Glomerular endothelial cell (primary cell): ENCODE data around the gene SRP54. TPM values are rescaled to one million over a fixed set of nuclear protein-coding genes. Genes with fewer than 3 reads are reported as not detected.
"Not testable (repeated sequence)": the region's sequence is repeated elsewhere in the genome, so short reads cannot be mapped to it uniquely, and the experiment has no call there.

ENCODE experiments used
- DNase-seq: peaks from one replicate; pipeline ENCODE4 v3.0.0-alpha.2; 2011; ENCODE audit warnings: low read depth, low spot score; ENCODE audit errors: extremely low read depth
- total RNA-seq: library from RNA; depleted of rRNA; stranded (reverse); fragments of >200 nt; gene quantifications from 2 replicates; pipeline ENCODE4 v1.2.3, GENCODE V29; 2015

SRP54 gene
- 58.7 and 68.2 TPM in 2 replicates for total RNA-seq

DNA sequence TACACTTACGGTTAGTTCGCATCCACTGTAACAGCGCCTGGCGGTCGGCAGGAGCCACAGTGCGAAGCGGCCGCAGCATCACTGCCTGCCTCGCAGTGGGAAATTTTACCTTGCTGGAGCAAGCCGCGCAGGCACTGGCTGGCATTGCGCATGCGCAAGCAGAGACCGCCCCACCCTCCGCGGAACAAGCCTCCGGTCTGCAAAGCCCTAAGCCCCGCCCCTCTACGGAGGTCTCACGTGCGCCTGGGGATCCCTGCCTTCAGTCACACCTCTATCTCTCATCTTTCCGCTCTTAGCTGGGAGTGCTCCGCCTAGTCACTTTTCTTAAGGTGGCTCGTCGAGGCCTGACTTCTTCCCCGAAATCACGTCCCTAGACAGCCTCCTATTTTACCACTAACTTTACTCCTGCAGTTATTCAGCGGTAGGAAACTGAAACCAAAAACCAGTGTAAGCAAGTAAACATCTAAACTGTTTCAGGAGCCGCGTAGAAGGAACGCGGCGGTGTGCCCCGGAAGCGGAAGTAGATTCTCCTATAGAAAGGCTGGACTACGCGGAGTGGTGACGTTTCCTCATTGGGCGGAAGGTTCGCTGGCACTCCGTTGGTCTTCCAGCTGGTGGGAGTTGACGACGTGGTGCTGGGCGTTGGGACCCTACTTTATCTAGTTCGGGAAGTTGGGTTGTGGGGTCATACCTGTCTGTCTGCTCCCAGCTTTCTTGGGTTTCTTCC is at the start of gene SRP54:
Gene SRP54 (plus strand): TSS at position 572 of the 727 bp plus-strand sequence. CDS start 13,718 bp downstream, outside the sequence.
- peak; percentile 81 for DNase-seq

GRCh38 chr14:34933301-34933700 is 49.5 kb upstream of the SRP54 start:
- no peak for DNase-seq

DNA sequence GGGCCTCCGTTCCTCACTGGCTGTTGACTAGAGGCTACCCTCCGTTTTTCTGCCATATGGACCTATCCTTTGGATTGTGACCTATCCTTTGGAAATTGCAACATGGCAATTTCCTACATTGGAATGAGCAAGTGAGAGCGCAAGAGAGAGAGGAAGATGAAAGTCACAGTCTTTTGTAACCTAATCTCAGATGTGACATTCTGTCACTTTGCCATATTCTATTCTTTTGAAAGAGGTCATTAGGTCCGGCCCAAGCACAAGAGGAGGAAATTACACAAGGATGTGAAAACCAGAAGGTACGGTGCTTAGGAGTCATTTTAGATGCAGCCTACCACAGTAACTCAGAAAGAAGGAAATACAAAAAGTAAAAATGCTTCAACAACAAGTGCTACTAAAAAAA is 47.3 kb upstream of the SRP54 start:
- DNase-seq = no peak

GRCh38 chr14:34937442-34937841 is 45.4 kb upstream of the SRP54 start:
- DNase-seq = no peak

GRCh38 chr14:34937876-34938275 is 44.9 kb upstream of the SRP54 start:
- DNase-seq = no peak

GRCh38 chr14:34943506-34943905 is 39.3 kb upstream of the SRP54 start:
- no peak for DNase-seq

GRCh38 chr14:34944744-34945143 is 38.0 kb upstream of the SRP54 start:
- DNase-seq = no peak

DNA sequence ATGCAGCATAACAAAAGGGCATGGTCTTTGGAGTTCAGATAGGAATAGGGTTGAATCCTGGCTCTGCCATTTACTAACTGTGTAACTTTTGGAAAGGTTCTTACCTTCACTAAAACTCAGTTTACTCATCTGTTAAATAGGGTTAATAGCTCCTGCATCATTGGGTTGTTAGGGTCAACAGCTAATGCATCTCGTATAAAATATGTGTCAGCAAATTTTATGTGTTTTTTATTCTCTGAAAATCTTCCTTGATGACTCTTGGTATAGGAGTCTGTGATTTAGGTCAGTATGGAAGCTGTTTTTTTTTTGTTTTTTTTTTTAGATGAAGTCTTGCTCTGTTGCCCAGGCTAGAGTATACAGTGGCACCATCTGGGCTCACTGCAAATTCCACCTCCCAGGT is 36.1 kb upstream of the SRP54 start:
- no peak for DNase-seq

DNA sequence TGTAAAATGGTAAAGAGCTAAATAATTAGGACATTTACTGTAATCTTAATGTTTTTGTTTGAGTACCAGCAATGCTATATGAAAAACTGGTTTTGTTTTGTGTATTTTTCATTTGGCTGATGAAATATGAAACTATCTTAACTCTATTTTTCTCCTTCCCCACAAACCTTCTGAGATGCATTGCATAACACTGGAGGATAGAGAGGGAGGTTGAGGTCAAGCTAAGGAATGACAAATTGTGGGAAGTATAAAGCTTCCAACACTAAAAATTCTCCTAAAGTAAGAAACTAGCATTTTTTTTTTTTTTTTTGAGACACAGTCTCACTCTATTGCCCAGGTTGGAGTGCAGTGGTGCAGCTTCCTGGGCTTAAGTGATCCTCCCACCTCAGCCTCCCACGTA is 31.5 kb upstream of the SRP54 start:
- no peak for DNase-seq

GRCh38 chr14:34956931-34957330 is 25.9 kb upstream of the SRP54 start:
- DNase-seq = no peak

- no peak for DNase-seq
These were observed 25.0 kb upstream of the SRP54 start for GRCh38 chr14:34957771-34958286.

GRCh38 chr14:34962106-34962505 is 20.7 kb upstream of the SRP54 start:
- not testable (repeated sequence) for DNase-seq

DNA sequence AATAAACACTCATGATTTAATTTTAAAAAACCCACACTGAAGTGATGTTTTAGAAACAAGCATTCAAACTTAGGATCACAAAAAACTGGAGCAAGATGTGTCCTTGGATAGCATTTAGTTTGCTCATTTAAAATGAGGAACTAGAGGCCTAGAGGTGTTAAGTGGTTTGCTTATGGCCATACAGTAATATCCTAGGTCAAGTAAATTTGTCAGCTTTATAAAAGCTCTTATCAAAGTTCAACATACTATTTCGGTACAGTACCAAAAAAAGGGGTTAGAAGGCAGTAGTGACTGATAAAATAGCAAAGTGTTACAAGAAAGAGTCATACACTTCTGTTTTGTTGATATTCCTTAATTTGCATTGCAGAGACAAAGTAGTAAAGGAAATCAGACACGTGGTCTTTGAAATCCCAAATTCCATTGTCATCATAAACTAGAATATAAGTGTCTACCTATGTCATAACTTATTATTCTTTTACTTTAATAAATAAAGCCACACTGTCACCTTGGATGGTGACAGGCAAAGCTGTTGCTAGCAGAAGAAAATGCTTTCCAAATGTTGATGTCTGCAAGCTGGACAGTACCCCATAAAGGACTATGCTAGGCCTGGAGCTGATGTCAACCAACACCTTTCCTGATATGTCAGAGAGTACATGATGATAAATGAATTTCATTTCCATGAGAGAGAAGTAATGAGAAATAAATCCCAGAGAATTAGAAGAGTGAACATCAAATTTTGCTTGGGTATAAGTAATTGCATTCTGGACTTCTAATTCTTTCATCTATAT is 17.6 kb upstream of the SRP54 start:
- no peak for DNase-seq

DNA sequence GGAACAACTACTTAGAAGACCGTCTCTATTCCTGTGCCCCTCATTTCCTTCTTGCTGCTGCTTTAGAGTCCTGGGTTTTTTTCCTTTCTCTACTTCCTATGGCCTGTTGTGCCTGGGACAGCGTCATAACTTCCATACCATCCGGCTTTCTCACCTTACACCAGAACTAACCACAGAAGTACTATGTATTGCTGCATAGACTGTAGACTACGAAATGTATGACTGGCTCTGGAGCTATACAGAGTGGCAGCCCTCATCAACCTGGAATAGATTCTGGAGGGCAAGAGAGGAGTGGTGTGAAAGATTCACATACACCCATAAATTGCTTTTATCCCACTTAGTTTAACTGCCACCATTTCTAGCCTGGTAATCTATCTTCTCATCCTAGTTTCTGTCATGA is 16.9 kb upstream of the SRP54 start:
- DNase-seq = no peak

- DNase-seq = no peak
These were observed 16.4 kb upstream of the SRP54 start for GRCh38 chr14:34966413-34966812.

DNA sequence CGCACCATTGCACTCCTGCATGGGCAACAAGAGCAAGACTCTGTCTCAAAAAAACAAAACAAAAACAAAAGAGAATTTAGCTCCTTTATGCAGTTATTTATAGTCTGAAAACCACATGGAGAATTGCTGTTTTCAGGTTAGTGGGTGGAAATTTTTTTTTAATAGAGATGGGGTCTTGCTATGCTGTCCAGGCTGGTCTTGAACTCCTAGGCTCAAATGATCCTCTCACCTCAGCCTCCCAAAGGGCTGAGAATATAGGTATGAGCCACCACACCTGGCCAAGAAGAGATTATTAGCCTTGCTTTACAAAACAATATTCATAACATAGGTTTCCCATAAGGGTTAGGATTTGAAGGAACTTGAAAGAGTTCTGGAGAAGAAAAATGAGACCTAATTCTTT is 12.1 kb upstream of the SRP54 start:
- DNase-seq = no peak

DNA sequence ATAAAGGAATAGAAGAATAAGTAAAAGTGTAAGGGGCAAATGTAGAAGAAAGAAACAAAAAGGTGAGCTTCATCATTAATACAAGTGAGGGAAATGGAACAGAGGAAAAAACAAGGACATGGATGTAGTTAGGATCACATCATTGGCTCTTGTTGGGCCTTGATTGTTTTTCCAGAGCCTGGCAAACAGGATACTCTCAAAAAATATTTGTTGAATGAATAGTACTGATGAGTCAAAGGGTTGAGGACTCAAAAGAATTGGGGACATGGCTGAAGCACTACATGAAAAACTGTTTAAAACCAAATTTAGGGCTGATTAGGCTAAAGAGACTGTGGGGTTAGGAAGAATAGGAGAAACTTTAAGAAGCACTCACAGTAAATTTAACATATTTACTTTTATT is 11.4 kb upstream of the SRP54 start:
- no peak for DNase-seq

- no peak for DNase-seq
These were observed 11.0 kb upstream of the SRP54 start for GRCh38 chr14:34971801-34972200.

DNA sequence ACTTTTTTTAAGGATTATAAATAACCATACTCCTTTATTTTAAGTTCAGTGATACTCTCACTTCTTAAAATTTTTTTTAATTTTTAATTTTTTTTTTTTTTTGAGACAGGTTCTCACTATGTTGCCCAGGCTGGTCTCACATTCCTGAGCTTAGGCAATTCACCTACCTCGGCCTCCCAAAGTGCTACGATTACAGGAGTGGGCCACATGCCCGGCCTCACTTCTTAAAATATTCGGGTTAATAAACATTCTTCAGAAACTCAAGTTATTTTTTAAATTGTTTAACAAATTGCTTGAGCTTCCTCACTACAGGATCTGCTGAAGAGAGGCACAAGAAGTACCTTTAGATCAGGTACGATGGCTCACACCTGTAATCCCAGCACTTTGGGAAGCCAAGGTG is 4.3 kb upstream of the SRP54 start:
- DNase-seq = no peak

DNA sequence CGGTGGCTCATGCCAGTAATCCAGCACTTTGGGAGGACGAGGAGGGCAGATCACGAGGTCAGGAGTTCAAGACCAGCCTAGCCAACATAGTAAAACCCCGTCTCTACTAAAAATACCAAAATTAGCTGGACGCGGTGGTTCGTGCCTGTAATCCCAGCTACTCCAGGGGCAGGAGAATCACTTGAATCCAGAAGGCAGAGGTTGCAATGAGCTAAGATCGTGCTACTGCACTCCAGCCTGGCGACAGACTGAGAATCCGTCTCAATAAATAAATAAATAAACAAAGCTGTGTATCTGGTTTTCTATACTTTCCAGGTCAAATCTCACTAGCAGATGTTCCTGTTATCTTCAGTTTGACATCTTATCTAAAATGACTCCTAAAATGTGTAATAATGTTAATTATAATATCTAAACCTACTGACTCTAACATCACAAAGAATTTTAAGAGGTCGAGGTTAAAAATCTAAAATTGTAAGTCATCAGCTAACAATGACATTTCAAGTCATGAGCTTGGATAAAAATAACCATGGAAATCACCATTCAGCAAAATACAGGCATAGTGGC is 2.4 kb upstream of the SRP54 start:
- no peak for DNase-seq

DNA sequence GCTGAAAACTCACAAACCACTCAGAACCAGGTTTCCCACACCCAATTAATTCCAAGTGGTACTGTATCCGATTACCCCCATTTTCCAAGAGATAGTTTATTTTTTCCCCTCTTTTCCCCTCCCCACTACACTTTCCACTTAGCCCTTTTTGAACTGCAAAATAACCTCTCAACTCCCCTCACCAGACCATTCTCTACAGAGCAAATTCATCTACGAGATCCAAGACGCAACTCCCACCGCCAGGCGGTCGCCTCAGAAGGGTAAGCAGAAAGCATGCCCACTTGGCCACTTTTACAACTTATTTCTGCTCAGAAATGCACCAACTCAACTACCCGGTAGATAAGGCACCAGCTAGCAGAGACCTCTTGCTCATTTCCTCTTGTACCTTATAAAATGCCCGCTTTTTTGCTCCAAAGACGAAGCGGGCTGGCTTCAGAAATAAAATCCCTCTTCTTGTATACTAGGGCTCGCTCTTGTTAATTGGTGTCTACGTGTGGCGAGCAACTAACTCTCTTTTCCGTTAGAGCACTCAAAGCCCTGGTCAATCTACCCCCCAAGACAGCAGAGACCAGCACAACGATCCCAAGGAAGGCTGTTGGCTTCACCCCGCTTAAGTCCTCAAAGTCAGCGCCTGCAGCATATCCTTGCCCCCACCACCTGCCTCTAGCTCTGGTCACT is 910 bp upstream of the SRP54 start:
- DNase-seq = no peak
